SK-N-SH (cell line): ENCODE data around the gene KIF5B. TPM values are rescaled to one million over a fixed set of nuclear protein-coding genes. Genes with fewer than 3 reads are reported as not detected.

ENCODE experiments used
- CTCF ChIA-PET: fragments of 300-600, 350-600 bp; formaldehyde crosslinking; extraction: SDS; loops from one replicate; lab custom pipeline; 2021; lab: Yijun Ruan, JAX
- POLR2A ChIA-PET: fragments of 350-600 bp; sonication (Branson Sonifier 250); formaldehyde crosslinking; extraction: SDS; loops from one replicate; lab custom pipeline; 2020; ENCODE audit warnings: antibody characterized with exemption, inconsistent platforms; lab: Yijun Ruan, JAX
- DNase-seq: peaks from one replicate; pipeline ENCODE4 v3.0.0; 2012
- H2AFZ ChIP-seq: fragments of 200-600 bp; sonication (generic); 2 replicates; pipeline ENCODE4 v1.8.1; 2016; ENCODE audit warnings: antibody characterized with exemption, mild to moderate bottlenecking, low read depth
- H3F3A ChIP-seq: fragments of 200-600 bp; sonication (generic); replicated peaks from 2 replicates; pipeline ENCODE3; 2016; ENCODE audit warnings: antibody characterized with exemption, mild to moderate bottlenecking; ENCODE audit not compliant: insufficient read depth
- H3K27ac ChIP-seq, 2 experiments: fragments of 200-500 bp in 1 of 2; fragments of 200-600 bp in 1 of 2; sonication (Bioruptor generic) in 1 of 2; sonication (generic), shearing (Covaris generic) in 1 of 2; 2 replicates each; pipeline versions ENCODE4 v1.5.1 to v1.6.1; 2014 to 2016; ENCODE audit warnings: low read depth in 2 of 2, inconsistent platforms in 1 of 2, low read length in 1 of 2, mild to moderate bottlenecking in 1 of 2, mixed read lengths in 1 of 2
- H3K27me3 ChIP-seq: fragments of 200-600 bp; sonication (generic), shearing (Covaris generic); 2 replicates; pipeline ENCODE4 v1.6.1; 2016; ENCODE audit warnings: mixed run types; ENCODE audit not compliant: insufficient read depth
- H3K36me3 ChIP-seq, 2 experiments: fragments of 200-500 bp in 1 of 2; fragments of 200-600 bp in 1 of 2; sonication (Bioruptor generic) in 1 of 2; sonication (generic) in 1 of 2; replicated peaks in 1 of 2; 2 replicates each; pipeline versions ENCODE3 to v1.5.1; 2014 to 2016; ENCODE audit warnings: low read length in 1 of 2, mild to moderate bottlenecking in 1 of 2; ENCODE audit not compliant: insufficient read depth in 2 of 2, control insufficient read depth in 1 of 2
- H3K4me1 ChIP-seq, 2 experiments: fragments of 200-500 bp in 1 of 2; fragments of 200-600 bp in 1 of 2; sonication (Bioruptor generic) in 1 of 2; sonication (generic), shearing (Covaris generic) in 1 of 2; 2 replicates each; pipeline versions ENCODE4 v1.5.1 to v1.6.1; 2014 to 2016; ENCODE audit warnings: low read depth in 1 of 2, low read length in 1 of 2, mixed run types in 1 of 2; ENCODE audit not compliant: insufficient read depth in 2 of 2, control insufficient read depth in 1 of 2
- H3K4me2 ChIP-seq: fragments of 200-600 bp; sonication (generic), shearing (Covaris generic); 2 replicates; pipeline ENCODE4 v1.6.1; 2017; ENCODE audit warnings: mixed run types
- H3K4me3 ChIP-seq, 2 experiments: fragments of 200-500 bp in 1 of 2; fragments of 200-600 bp in 1 of 2; sonication (Bioruptor generic) in 1 of 2; sonication (generic), shearing (Covaris generic) in 1 of 2; 2 replicates each; pipeline versions ENCODE4 v1.5.1 to v1.8.1; 2014 to 2016; ENCODE audit warnings: low read depth in 2 of 2, inconsistent platforms in 1 of 2, low read length in 1 of 2, mild to moderate bottlenecking in 1 of 2, mixed read lengths in 1 of 2, moderate library complexity in 1 of 2
- H3K79me2 ChIP-seq: fragments of 200-600 bp; sonication (generic); 2 replicates; pipeline ENCODE4 v1.8.1; 2017; ENCODE audit warnings: mild to moderate bottlenecking; ENCODE audit not compliant: insufficient read depth
- H3K9ac ChIP-seq: fragments of 200-600 bp; sonication (generic); 2 replicates; pipeline ENCODE4 v1.6.1; 2017; ENCODE audit warnings: mixed run types
- H3K9me2 ChIP-seq: fragments of 200-600 bp; sonication (generic); 2 replicates; pipeline ENCODE4 v1.6.1; 2017; ENCODE audit warnings: mixed run types
- H3K9me3 ChIP-seq: fragments of 200-600 bp; sonication (generic); 2 replicates; pipeline ENCODE4 v1.6.1; 2017; ENCODE audit warnings: mixed run types, mild to moderate bottlenecking, moderate library complexity
- H4K20me1 ChIP-seq: fragments of 200-600 bp; sonication (generic); 2 replicates; pipeline ENCODE4 v1.6.1; 2017; ENCODE audit warnings: mild to moderate bottlenecking, mixed run types; ENCODE audit not compliant: insufficient read depth
- FOSL2 ChIP-seq: IDR thresholded peaks from 2 replicates; pipeline ENCODE4 v1.4.0; 2012; ENCODE audit warnings: low read depth, mild to moderate bottlenecking, moderate library complexity, borderline replicate concordance
- GATA2 ChIP-seq: sonication (generic); formaldehyde crosslinking; IDR thresholded peaks from 2 replicates; pipeline ENCODE4 v1.5.0; 2020; ENCODE audit warnings: mild to moderate bottlenecking, missing genetic modification reagents
- JUND ChIP-seq: IDR thresholded peaks from 2 replicates; pipeline ENCODE4 v1.4.0; 2012
- NFIC ChIP-seq: IDR thresholded peaks from 2 replicates; pipeline ENCODE4 v1.4.0; 2012; ENCODE audit warnings: borderline replicate concordance
- RAD21 ChIP-seq: IDR thresholded peaks from 2 replicates; pipeline ENCODE4 v1.6.1; 2012; ENCODE audit warnings: mild to moderate bottlenecking, low read length
- RXRA ChIP-seq: IDR thresholded peaks from 2 replicates; pipeline ENCODE4 v1.4.0; 2012; ENCODE audit warnings: low read depth, mild to moderate bottlenecking, borderline replicate concordance
- SIN3A ChIP-seq: IDR thresholded peaks from 2 replicates; pipeline ENCODE4 v1.6.1; 2012; ENCODE audit warnings: low read depth, mild to moderate bottlenecking, low read length, moderate library complexity, borderline replicate concordance
- TAF1 ChIP-seq: IDR thresholded peaks from 2 replicates; pipeline ENCODE4 v1.6.1; 2012; ENCODE audit warnings: low read depth, mild to moderate bottlenecking, low read length, moderate library complexity, borderline replicate concordance
- TCF12 ChIP-seq: IDR thresholded peaks from 2 replicates; pipeline ENCODE4 v1.4.0; 2012
- ZBTB33 ChIP-seq: IDR thresholded peaks from 2 replicates; pipeline ENCODE4 v1.4.0; 2012; ENCODE audit warnings: low read depth, borderline replicate concordance
- WGBS: methylation state at CpG from one replicate; pipeline ENCODE4 v1.1.6; 2017; ENCODE audit warnings: low lambda C conversion rate; 5-methylcytosine and 5-hydroxymethylcytosine counted together
- polyA plus RNA-seq, 3 experiments: library from polyadenylated mRNA; depleted of rRNA; stranded (reverse); fragments of >200 nt; gene quantifications; 2 replicates each; pipeline ENCODE4 v1.2.3, GENCODE V29; 2012
- TF ChIP-seq, protein P1 (sequence below): IDR thresholded peaks from 2 replicates; pipeline ENCODE4; 2012
- TF ChIP-seq, protein P2 (sequence below): IDR thresholded peaks from 2 replicates; pipeline ENCODE4 v1.4.0; 2012; ENCODE audit warnings: low read depth

The KIF5B gene
- polyA plus RNA-seq, 1 of the 3 experiments (the other 2 are of a cell fraction) = 15.7 TPM

DNA sequence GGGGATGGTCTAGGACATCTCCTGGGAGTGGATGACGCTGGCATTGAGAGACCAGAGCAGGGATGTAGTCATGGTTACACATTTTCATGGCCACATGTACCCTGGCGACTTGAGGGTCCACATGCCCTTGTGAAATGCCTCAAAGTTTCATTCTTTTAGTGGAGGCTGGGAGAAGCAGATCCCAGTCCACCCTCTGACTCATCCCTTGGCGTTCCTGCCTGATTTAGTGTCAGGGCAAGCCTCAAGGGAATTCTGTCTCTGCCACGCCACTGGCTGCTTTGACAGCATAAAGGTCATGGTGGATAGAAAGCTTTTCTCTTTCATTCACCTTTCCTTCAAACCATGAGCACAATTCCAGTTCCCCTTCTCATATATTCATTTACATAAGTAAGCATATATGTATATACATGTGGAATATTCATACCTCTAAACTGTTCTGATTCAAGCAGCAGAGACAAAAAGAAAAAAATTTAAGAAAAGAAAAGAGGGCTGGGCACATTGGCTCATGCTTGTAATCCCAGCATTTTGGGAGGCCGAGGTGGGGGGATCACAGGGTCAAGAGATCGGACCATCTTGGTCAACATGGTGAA, 21.8 kb upstream of the KIF5B start:
- POLR2A ChIA-PET = no interaction called here
- Histone ChIP-seq H3K9me2 (no peaks in the 10 kb centered on the region), H4K20me1 (no peaks in the 10 kb centered on the region), H3K27me3 (no peaks in the 10 kb centered on the region), H2AFZ (peak overlapping the region; percentile 69; the same call in 1 of the 2 replicates), H3K9me3 (no peaks in the 10 kb centered on the region), H3K79me2 (no peaks in the 10 kb centered on the region)
- 48% methylated on average over 6 of the region's 6 CpGs for WGBS
- TF ChIP-seq FOSL2 (peak; percentile 80), ZBTB33 (no peak), TCF12 (peak; percentile 43), RXRA (0 out of 2 replicates have a peak, but pooled peaks have one; percentile 21), TAF1 (no peak), RAD21 (no peak), NFIC (peak; percentile 26; the same call in 1 of the 2 replicates), JUND (peak; percentile 60)
- TF ChIP-seq, protein P1, sequence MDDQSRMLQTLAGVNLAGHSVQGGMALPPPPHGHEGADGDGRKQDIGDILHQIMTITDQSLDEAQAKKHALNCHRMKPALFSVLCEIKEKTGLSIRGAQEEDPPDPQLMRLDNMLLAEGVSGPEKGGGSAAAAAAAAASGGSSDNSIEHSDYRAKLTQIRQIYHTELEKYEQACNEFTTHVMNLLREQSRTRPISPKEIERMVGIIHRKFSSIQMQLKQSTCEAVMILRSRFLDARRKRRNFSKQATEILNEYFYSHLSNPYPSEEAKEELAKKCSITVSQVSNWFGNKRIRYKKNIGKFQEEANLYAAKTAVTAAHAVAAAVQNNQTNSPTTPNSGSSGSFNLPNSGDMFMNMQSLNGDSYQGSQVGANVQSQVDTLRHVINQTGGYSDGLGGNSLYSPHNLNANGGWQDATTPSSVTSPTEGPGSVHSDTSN = peak; percentile 68
- TF ChIP-seq, protein P2, sequence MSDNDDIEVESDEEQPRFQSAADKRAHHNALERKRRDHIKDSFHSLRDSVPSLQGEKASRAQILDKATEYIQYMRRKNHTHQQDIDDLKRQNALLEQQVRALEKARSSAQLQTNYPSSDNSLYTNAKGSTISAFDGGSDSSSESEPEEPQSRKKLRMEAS = peak; percentile 72; the same call in 1 of the 2 replicates
- TF ChIP-seq, all 33 proteins: peak for 7
- H3K27ac ChIP-seq = peak overlapping the region in 1 of 2 experiments; percentile 31; a peak in 1 of 4 replicates
- H3K9ac ChIP-seq = no peak overlapping the region
- H3F3A ChIP-seq = peaks cover 4% of the 10 kb centered on the region
- no peaks in the 10 kb centered on the region for H3K36me3 ChIP-seq
- CTCF ChIA-PET = no interaction called here
- H3K4me3 ChIP-seq = 0 out of 4 replicates have a peak overlapping the region, but pooled peaks of 1 of the 2 experiments have one; percentile 24
- DNase-seq = no peak
- H3K4me2 ChIP-seq = 0 out of 2 replicates have a peak overlapping the region, but pooled peaks have one; percentile 37
- peaks cover 0 to 8% of the 10 kb centered on the region in 2 experiments; a peak in 1 of 4 replicates for H3K4me1 ChIP-seq

DNA sequence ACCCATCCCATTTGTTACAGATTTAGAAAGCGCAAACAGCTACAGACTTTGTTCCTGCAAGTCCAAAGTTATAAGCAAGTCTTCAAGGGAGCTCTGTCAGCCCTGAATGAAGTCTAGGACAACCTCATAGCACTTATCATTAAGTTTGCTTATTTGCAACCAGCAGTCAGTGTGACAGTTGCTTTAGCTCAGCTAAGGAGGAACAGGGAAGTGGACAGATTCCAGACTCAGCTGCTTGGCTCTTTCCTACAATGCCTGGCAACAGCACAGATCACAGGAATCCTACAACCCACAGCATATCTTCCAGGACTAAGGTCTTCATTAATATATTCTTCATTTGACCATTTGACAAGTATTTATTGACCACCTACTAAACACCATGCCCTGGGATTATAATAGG, 17.4 kb upstream of the KIF5B start:
- Histone ChIP-seq H2AFZ (no peak overlapping the region; the same call in 1 of the 2 replicates), H3K36me3 (no peaks in the 10 kb centered on the region), H3K9me3 (no peaks in the 10 kb centered on the region), H3F3A (peaks cover 4% of the 10 kb centered on the region), H3K27ac (no peak overlapping the region), H3K9me2 (no peaks in the 10 kb centered on the region), H3K79me2 (no peaks in the 10 kb centered on the region), H3K9ac (no peak overlapping the region), H3K27me3 (no peaks in the 10 kb centered on the region), H4K20me1 (no peaks in the 10 kb centered on the region), H3K4me3 (no peak overlapping the region), H3K4me2 (no peak overlapping the region), H3K4me1 (peaks cover 0 to 8% of the 10 kb centered on the region in 2 experiments; a peak in 1 of 4 replicates)
- TF ChIP-seq, protein P2 = no peak
- no peak for TF ChIP-seq SIN3A
- no peak for TF ChIP-seq GATA2
- no peak for TF ChIP-seq NFIC
- ChIA-PET CTCF (interaction anchor here (0.7 to 1.6 kb wide), 4 partner anchors 37 to 239 kb away, joined by 3 read pairs; no protein-coding TSS in a partner anchor), POLR2A (no interaction called here)
- 96% methylated on average over 1 of the region's 1 CpG for whole genome bisulfite sequencing
- no peak for DNase-seq
